ENCODE results near the gene SIGLEC8. TPM values are rescaled to one million over a fixed set of nuclear protein-coding genes. Genes with fewer than 3 reads are reported as not detected.

The SIGLEC8 gene
- total RNA-seq, 2 donors from 2014 or later, result not detected

DNA sequence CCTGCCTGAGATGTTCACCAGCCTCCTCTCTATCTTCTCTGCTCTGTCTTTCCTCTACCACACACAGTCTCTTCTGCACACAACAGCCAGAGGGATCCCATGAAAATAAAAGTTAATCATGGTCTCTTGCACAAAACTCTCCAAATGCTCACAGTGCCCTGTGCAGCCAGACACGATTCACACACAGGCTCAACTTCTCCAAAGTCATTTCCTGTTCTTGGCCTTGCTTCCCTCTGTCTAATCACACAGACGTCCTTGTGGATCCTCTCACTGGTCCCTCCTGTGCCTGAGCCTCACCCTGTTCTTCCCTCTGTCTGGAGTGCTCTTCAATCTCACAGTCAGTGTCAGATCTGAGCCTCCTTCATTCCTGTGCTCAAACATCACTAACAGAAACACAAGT, 35.5 kb upstream of the SIGLEC8 start:
- H3K4me1 Mint-ChIP-seq, result no peaks in the 10 kb centered on the region
- DNase-seq, result no peak
- 45 to 49% methylated on average over 2 of the region's 2 CpGs for WGBS, 2 experiments (ENCODE audit: insufficient coverage in 1 of 2, insufficient read length in 1 of 2)

DNA sequence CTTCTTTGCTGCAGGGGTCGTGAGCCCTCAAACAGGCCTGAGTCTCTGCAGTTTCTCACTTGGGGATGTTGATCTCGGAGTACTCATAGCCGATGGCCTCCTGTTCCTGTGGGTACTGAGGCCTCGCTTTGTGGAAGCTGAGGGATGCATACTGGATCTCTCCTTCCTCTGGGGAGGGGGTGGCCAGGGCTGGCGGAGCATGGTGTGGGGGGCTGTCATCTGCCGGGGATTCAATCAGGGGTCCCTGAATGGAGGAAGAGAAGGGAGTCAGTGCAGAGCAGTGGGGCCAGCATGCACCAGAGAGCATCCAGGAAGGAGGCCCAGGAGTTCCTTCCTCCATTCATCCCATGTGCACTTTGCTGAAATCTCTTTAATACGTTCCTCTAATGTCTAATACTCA, 33.3 kb upstream of the SIGLEC8 start:
- Histone ChIP-seq H3K9me3 (ENCODE audit: control insufficient read depth, low read length) (no peaks in the 10 kb centered on the region), H3K9ac (ENCODE audit: extremely low read depth, low read length, poor library complexity, severe bottlenecking) (no peak overlapping the region), H3K27me3 (ENCODE audit: control insufficient read depth, insufficient read depth, low read length, poor library complexity, severe bottlenecking) (no peaks in the 10 kb centered on the region), H3K36me3 (ENCODE audit: control insufficient read depth, insufficient read depth, low read length) (no peaks in the 10 kb centered on the region), H3K4me1 (ENCODE audit: control insufficient read depth, insufficient read depth, low read length) (no peaks in the 10 kb centered on the region), H3K4me3 (ENCODE audit: low read length) (no peak overlapping the region), H3K27ac (ENCODE audit: low read depth, low read length) (no peak overlapping the region)
- WGBS, 2 experiments (ENCODE audit: insufficient coverage in 1 of 2, insufficient read length in 1 of 2), result 57 to 79% methylated on average over 1 to 6 of the region's 7 CpGs
- H3K4me1 Mint-ChIP-seq, result no peaks in the 10 kb centered on the region
- TF ChIP-seq, protein P1, sequence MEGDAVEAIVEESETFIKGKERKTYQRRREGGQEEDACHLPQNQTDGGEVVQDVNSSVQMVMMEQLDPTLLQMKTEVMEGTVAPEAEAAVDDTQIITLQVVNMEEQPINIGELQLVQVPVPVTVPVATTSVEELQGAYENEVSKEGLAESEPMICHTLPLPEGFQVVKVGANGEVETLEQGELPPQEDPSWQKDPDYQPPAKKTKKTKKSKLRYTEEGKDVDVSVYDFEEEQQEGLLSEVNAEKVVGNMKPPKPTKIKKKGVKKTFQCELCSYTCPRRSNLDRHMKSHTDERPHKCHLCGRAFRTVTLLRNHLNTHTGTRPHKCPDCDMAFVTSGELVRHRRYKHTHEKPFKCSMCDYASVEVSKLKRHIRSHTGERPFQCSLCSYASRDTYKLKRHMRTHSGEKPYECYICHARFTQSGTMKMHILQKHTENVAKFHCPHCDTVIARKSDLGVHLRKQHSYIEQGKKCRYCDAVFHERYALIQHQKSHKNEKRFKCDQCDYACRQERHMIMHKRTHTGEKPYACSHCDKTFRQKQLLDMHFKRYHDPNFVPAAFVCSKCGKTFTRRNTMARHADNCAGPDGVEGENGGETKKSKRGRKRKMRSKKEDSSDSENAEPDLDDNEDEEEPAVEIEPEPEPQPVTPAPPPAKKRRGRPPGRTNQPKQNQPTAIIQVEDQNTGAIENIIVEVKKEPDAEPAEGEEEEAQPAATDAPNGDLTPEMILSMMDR (conservative IDR thresholded peaks at IDR 0.05), result no peak
- H3K36me3 Mint-ChIP-seq (ENCODE audit: low read depth), result no peaks in the 10 kb centered on the region
- H3K27me3 Mint-ChIP-seq (ENCODE audit: insufficient read depth), result peaks cover 23% of the 10 kb centered on the region
- DNase-seq, result no peak
- H3K4me3 Mint-ChIP-seq, result no peak overlapping the region
- H3K9me3 Mint-ChIP-seq, result no peaks in the 10 kb centered on the region
- H3K27ac Mint-ChIP-seq, result no peak overlapping the region

More for the DNA sequence above, 35.5 kb upstream of the SIGLEC8 start:
- H3K4me3 ChIP-seq (ENCODE audit: low read length), result no peak overlapping the region
- no peak overlapping the region for H3K4me3 Mint-ChIP-seq
- no peaks in the 10 kb centered on the region for H3K27me3 ChIP-seq (ENCODE audit: control insufficient read depth, insufficient read depth, low read length, poor library complexity, severe bottlenecking)
- no peaks in the 10 kb centered on the region for H3K36me3 Mint-ChIP-seq (ENCODE audit: low read depth)
- no peaks in the 10 kb centered on the region for H3K9me3 Mint-ChIP-seq
- no peak overlapping the region for H3K27ac ChIP-seq (ENCODE audit: low read depth, low read length)
- no peaks in the 10 kb centered on the region for H3K4me1 ChIP-seq (ENCODE audit: control insufficient read depth, insufficient read depth, low read length)
- TF ChIP-seq, protein P1 (conservative IDR thresholded peaks at IDR 0.05), result no peak
- no peaks in the 10 kb centered on the region for H3K36me3 ChIP-seq (ENCODE audit: control insufficient read depth, insufficient read depth, low read length)
- H3K9ac ChIP-seq (ENCODE audit: extremely low read depth, low read length, poor library complexity, severe bottlenecking), result no peak overlapping the region
- H3K27me3 Mint-ChIP-seq (ENCODE audit: insufficient read depth), result peaks cover 33% of the 10 kb centered on the region
- no peaks in the 10 kb centered on the region for H3K9me3 ChIP-seq (ENCODE audit: control insufficient read depth, low read length)
- H3K27ac Mint-ChIP-seq, result no peak overlapping the region

DNA sequence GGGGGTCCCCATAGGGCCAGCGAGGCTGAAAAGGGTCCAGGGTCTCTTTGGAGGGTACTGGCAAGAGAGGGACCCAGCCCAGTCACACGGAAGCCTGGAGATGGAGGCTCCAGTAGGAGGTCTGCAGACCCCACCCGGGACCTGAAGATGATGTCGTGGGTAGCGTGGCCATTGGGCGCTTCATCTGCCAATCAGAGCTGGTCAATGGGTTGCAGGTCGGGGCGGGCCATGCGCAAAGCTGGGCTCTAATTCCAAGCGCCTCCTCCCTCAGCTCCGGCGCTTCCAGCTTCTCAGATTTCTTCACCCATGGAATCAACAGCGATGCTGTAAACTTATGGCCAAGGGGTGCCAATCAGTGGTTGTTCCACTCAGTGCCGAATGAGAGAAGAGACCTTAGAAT, 32.4 kb upstream of the SIGLEC8 start:
- H3K36me3 ChIP-seq (ENCODE audit: control insufficient read depth, insufficient read depth, low read length), result no peaks in the 10 kb centered on the region
- DNase-seq, result peak; percentile 61
- TF ChIP-seq, protein P1 (conservative IDR thresholded peaks at IDR 0.05), result no peak
- H3K4me3 Mint-ChIP-seq, result no peak overlapping the region
- no peaks in the 10 kb centered on the region for H3K27me3 ChIP-seq (ENCODE audit: control insufficient read depth, insufficient read depth, low read length, poor library complexity, severe bottlenecking)
- no peaks in the 10 kb centered on the region for H3K9me3 ChIP-seq (ENCODE audit: control insufficient read depth, low read length)
- no peak overlapping the region for H3K27ac Mint-ChIP-seq
- peaks cover 24% of the 10 kb centered on the region for H3K27me3 Mint-ChIP-seq (ENCODE audit: insufficient read depth)
- WGBS, 2 experiments (ENCODE audit: insufficient coverage in 1 of 2, insufficient read length in 1 of 2), result 67 to 79% methylated on average over 5 to 14 of the region's 14 CpGs
- H3K9ac ChIP-seq (ENCODE audit: extremely low read depth, low read length, poor library complexity, severe bottlenecking), result no peak overlapping the region
- H3K4me1 ChIP-seq (ENCODE audit: control insufficient read depth, insufficient read depth, low read length), result no peaks in the 10 kb centered on the region
- no peak overlapping the region for H3K4me3 ChIP-seq (ENCODE audit: low read length)
- no peak overlapping the region for H3K27ac ChIP-seq (ENCODE audit: low read depth, low read length)
- no peaks in the 10 kb centered on the region for H3K36me3 Mint-ChIP-seq (ENCODE audit: low read depth)
- peaks cover 4% of the 10 kb centered on the region for H3K9me3 Mint-ChIP-seq
- H3K4me1 Mint-ChIP-seq, result no peaks in the 10 kb centered on the region

All from endodermal cell (in vitro differentiated cells).